Memory B cell (primary cell): ENCODE results near the gene DNAH2.
A peak's percentile ranks its signal among the peaks of the same experiment; 100 is the strongest.

ENCODE experiments used
- ATAC-seq: fragments of 150-1000 bp; cut with Tn5 transposase; 2 replicates; pipeline ENCODE4 v1.10.0; 2021; ENCODE audit warnings: low read depth, mild to moderate bottlenecking, moderate library complexity
- DNase-seq, 2 donors: peaks; one replicate each; pipeline ENCODE4 v3.0.0; 2022; ENCODE audit warnings: low spot score in 2 of 2
- H3K27ac Mint-ChIP-seq: one replicate; pipeline ENCODE4 v1.8.0; 2022; ENCODE audit warnings: mild to moderate bottlenecking, moderate library complexity, mixed read lengths
- H3K27me3 Mint-ChIP-seq: one replicate; pipeline ENCODE4 v1.8.0; 2022; ENCODE audit warnings: mixed read lengths
- H3K36me3 Mint-ChIP-seq: one replicate; pipeline ENCODE4 v1.8.0; 2022; ENCODE audit warnings: mild to moderate bottlenecking, mixed read lengths
- H3K4me1 Mint-ChIP-seq: one replicate; pipeline ENCODE4 v1.8.0; 2022; ENCODE audit warnings: mixed read lengths
- H3K4me3 Mint-ChIP-seq: one replicate; pipeline ENCODE4 v1.8.0; 2022; ENCODE audit warnings: mild to moderate bottlenecking, moderate library complexity, mixed read lengths
- H3K9me3 Mint-ChIP-seq: one replicate; pipeline ENCODE4 v1.8.0; 2022; ENCODE audit warnings: mixed read lengths

DNAH2 gene

DNA sequence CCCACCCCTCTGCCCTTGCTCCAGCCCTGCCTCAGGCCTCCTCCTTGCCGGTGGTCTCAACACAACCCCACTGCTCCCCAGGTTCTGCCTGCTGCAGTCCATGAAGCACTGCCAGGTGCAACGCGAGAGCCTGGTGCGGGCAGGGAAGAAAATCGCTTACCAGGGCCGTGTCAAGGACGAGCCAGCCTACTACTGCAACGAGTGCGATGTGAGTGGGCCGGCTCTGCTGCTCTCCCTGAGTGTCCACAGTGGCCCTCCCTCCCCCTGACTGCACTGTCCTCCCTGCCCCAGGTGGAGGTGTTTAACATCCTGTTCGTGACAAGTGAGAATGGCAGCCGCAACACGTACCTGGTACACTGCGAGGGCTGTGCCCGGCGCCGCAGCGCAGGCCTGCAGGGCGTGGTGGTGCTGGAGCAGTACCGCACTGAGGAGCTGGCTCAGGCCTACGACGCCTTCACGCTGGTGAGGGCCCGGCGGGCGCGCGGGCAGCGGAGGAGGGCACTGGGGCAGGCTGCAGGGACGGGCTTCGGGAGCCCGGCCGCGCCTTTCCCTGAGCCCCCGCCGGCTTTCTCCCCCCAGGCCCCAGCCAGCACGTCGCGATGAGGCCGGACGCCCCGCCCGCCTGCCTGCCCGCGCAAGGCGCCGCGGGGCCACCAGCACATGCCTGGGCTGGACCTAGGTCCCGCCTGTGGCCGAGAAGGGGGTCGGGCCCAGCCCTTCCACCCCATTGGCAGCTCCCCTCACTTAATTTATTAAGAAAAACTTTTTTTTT, 135.6 kb downstream of the DNAH2 start:
- Mint-ChIP-seq H3K27ac (peak overlapping the region; percentile 89), H3K27me3 (no peaks in the 10 kb centered on the region), H3K9me3 (no peaks in the 10 kb centered on the region), H3K4me3 (no peak overlapping the region), H3K4me1 (peaks cover 19% of the 10 kb centered on the region), H3K36me3 (peaks cover 6% of the 10 kb centered on the region)
- ATAC-seq = no peak
- DNase-seq = peak; percentile 18 to 42

DNA sequence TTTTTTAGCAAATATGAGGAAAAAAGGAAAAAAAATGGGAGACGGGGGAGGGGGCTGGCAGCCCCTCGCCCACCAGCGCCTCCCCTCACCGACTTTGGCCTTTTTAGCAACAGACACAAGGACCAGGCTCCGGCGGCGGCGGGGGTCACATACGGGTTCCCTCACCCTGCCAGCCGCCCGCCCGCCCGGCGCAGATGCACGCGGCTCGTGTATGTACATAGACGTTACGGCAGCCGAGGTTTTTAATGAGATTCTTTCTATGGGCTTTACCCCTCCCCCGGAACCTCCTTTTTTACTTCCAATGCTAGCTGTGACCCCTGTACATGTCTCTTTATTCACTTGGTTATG, 136.1 kb downstream of the DNAH2 start:
- H3K36me3 Mint-ChIP-seq = peaks cover 3% of the 10 kb centered on the region
- no peak overlapping the region for H3K27ac Mint-ChIP-seq
- H3K4me1 Mint-ChIP-seq = peaks cover 19% of the 10 kb centered on the region
- DNase-seq (no peak), ATAC-seq (no peak)
- H3K9me3 Mint-ChIP-seq = no peaks in the 10 kb centered on the region
- H3K4me3 Mint-ChIP-seq = peak overlapping the region; percentile 27
- H3K27me3 Mint-ChIP-seq = no peaks in the 10 kb centered on the region

DNA sequence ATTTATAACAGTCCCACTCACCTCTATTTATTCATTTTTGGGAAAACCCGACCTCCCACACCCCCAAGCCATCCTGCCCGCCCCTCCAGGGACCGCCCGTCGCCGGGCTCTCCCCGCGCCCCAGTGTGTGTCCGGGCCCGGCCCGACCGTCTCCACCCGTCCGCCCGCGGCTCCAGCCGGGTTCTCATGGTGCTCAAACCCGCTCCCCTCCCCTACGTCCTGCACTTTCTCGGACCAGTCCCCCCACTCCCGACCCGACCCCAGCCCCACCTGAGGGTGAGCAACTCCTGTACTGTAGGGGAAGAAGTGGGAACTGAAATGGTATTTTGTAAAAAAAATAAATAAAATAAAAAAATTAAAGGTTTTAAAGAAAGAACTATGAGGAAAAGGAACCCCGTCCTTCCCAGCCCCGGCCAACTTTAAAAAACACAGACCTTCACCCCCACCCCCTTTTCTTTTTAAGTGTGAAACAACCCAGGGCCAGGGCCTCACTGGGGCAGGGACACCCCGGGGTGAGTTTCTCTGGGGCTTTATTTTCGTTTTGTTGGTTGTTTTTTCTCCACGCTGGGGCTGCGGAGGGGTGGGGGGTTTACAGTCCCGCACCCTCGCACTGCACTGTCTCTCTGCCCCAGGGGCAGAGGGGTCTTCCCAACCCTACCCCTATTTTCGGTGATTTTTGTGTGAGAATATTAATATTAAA, 136.7 kb downstream of the DNAH2 start:
- ATAC-seq = no peak
- peak; percentile 2 to 16 for DNase-seq
- no peak overlapping the region for H3K27ac Mint-ChIP-seq
- peaks cover 19% of the 10 kb centered on the region for H3K4me1 Mint-ChIP-seq
- H3K36me3 Mint-ChIP-seq = peaks cover 3% of the 10 kb centered on the region
- H3K9me3 Mint-ChIP-seq = no peaks in the 10 kb centered on the region
- H3K27me3 Mint-ChIP-seq = no peaks in the 10 kb centered on the region
- H3K4me3 Mint-ChIP-seq = peak overlapping the region; percentile 27

DNA sequence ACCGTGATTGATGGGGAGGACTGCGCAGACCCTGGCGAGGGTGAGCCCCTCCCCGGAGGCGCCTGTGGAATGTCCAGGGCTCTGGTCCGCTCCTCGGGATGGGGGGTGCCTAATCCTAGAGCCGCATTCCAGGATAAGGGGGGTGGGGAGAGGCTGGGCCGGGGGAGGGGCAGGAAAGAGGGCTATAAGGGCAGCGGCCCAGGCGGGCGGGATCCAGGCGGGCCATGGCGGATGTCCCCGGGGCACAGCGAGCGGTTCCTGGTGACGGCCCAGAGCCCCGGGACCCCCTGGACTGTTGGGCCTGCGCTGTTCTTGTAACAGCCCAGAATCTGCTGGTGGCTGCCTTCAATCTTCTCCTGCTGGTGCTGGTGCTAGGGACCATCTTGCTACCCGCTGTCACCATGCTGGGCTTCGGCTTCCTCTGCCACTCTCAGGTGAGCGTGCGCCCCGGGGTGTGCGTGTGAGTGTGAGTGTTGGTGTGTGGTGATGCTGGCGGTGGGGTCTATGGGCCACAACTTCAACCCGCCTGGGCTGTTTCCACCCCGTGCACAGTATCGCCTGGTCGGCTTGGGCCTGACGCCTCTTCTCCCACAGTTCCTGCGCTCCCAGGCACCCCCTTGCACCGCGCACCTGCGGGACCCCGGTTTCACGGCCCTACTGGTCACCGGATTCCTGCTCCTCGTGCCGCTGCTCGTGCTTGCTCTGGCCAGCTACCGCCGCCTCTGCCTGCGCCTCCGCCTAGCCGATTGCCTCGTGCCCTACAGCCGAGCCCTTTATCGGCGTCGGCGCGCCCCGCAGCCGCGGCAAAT, 137.5 kb downstream of the DNAH2 start, which contains the start of gene TMEM88:
TMEM88 (plus strand) TSS at position 216 of the 809 bp plus-strand sequence; CDS start at position 225, 9 bp downstream.
- ATAC-seq = no peak
- no peaks in the 10 kb centered on the region for H3K9me3 Mint-ChIP-seq
- H3K27me3 Mint-ChIP-seq = no peaks in the 10 kb centered on the region
- peak; percentile 8 to 34 for DNase-seq
- H3K4me1 Mint-ChIP-seq = peaks cover 19% of the 10 kb centered on the region
- H3K27ac Mint-ChIP-seq = no peak within 1 kb of the TSS
- H3K36me3 Mint-ChIP-seq = peaks cover 2% of the 10 kb centered on the region
- H3K4me3 Mint-ChIP-seq = peak within 1 kb of the TSS; percentile 27

DNA sequence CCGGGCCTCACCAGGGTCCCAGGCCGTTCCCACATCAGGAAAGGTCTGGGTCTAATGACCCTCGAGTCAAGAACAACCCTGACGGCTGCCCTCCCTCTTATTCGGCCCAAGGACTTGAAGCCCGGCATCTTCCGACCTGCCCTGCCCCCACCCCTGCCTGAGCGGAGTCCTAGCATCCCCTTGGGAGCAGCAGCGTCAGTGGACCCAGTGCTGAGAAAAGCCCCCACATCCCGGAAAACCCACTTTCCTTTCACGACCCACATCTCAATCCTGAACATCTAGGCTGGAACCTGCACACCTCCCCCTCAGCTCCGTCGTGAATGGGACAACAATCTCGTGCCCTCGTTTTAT, 138.1 kb downstream of the DNAH2 start:
- peak in 1 of 2 donors; percentile 44 for DNase-seq
- no peak overlapping the region for H3K4me3 Mint-ChIP-seq
- peaks cover 19% of the 10 kb centered on the region for H3K4me1 Mint-ChIP-seq
- H3K27me3 Mint-ChIP-seq = no peaks in the 10 kb centered on the region
- H3K27ac Mint-ChIP-seq = no peak overlapping the region
- peaks cover 2% of the 10 kb centered on the region for H3K36me3 Mint-ChIP-seq
- ATAC-seq = no peak
- no peaks in the 10 kb centered on the region for H3K9me3 Mint-ChIP-seq

DNA sequence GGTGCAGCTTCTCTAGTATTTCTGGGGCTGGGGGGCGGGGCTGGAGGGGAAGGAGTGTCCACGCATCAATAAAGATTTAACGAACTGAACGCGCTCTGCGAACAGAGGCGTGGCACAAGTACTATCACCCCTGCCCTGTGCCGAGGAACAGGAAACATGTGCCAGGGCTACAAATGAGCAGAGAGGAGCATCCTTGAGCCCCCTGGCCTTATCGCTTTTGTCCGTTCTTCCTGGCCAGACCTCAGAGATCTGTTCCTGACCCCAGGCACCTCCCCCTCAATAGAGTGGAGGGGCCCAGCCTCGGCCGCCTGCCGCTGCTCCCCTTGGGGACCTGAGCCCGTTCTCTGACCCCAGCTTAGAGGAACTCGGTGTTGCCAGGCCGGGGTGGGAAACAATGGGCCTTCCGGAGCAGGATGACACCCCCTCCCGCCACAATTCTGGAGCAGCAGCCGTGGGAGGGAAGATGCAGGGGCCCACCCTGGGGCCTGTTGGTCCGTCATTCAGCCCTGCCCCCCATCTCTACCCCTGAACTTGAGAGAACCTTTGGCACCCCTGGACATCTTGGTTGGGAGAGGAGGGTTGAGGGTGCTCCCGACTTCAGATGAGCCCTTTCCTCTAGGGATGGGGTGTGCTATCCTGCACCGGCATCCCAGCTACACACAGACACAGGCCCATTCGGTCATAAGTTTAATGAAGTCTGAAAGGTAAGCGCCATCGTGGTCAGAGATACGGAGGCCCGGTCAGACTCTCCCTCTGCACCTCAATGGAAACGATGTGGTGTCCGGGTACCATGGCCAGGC, 138.7 kb downstream of the DNAH2 start:
- peaks cover 15% of the 10 kb centered on the region for H3K4me1 Mint-ChIP-seq
- H3K4me3 Mint-ChIP-seq = no peak overlapping the region
- H3K9me3 Mint-ChIP-seq = no peaks in the 10 kb centered on the region
- no peak overlapping the region for H3K27ac Mint-ChIP-seq
- no peak for ATAC-seq
- H3K36me3 Mint-ChIP-seq = peaks cover 2% of the 10 kb centered on the region
- H3K27me3 Mint-ChIP-seq = no peaks in the 10 kb centered on the region
- peak in 1 of 2 donors; percentile 27 for DNase-seq

DNA sequence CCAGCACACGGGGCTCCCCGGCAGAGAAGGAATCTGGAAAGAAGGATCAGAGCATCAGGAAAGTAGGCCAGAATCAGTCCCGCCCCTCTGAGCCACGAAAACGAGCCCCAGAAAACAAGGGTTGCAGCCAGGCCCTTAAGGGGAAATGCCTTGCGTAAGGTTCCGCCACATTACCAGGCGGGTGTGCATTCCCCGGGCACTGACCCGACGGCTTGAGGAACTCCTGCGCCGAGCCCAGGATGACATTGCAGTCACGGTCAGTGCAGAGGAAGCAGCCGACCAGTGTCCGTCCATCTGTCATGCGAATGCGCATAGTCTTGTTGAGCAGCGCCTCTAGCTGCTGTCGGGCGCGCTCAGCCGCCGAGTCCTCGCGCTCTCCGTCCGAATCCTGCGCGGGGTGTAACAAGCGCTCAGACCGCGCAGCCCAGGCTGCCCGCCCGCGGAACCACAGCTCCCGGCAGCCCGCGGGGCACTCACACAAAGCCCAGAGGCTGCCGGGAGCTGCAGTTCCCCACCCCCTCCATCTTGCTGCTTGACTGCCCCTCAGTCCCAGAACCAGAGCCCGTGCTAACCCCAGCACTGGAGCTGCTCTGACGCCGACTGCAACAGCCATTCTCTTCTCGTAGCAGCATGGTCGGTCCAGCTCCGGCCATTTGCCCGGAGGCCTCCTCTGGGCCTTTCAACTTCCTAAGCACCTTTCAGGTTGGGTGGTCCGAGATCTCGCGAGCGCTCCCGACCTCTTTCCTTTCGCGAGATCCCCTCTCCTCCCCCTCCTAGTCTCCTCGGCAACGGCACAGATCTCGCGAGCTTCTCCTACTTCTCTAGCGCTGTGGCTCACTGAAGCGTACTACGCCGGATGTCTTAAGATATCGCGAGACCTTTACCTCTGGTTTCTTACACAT, 139.5 kb downstream of the DNAH2 start, which contains the start of gene NAA38:
NAA38 (minus strand) TSS at position 749 of the 902 bp plus-strand sequence; CDS start at position 653, 96 bp downstream.
- Mint-ChIP-seq H3K4me3 (no peak within 1 kb of the TSS), H3K27ac (no peak within 1 kb of the TSS), H3K36me3 (peaks cover 2% of the 10 kb centered on the region), H3K4me1 (peaks cover 8% of the 10 kb centered on the region), H3K27me3 (no peaks in the 10 kb centered on the region), H3K9me3 (no peaks in the 10 kb centered on the region)
- DNase-seq (peak; percentile 91 to 92), ATAC-seq (peak; percentile 81)

DNA sequence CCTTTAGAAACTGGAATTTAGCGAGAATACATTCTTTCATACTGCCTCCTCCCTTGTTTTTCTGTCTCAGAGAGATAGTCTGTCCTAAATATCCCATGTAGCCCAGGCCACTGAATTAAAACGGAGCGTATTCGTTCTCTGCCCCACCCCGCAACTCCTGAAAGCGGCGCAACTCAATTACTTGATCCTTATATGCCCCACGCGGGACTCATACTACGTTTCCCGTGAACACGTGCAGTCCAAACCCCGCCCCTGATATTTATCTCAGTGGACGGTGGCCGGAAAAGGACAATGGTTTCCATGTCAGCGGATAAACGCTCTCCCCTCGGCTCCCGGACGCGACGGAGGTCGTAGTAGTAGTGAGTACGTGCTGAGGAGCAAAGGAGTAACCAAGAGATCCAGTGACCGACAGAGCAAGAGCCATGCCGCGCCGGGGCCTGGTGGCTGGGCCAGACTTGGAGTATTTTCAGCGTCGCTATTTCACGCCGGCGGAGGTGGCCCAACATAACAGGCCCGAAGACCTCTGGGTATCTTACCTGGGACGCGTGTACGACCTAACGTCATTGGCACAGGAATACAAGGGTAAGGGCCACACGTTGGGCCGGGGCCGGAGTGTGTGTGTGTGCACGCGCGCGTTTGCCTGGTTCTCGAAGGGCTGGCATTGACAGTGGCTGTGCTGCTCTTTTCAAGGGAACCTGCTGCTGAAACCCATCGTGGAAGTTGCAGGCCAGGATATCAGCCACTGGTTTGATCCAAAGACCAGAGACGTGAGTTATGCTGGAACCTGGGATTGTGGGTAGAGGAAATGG, 140.4 kb downstream of the DNAH2 start, which contains the start of gene CYB5D1:
CYB5D1 (plus strand) TSS at position 291 of the 809 bp plus-strand sequence; CDS start at position 423, 132 bp downstream.
- Mint-ChIP-seq H3K27ac (no peak within 1 kb of the TSS), H3K4me3 (no peak within 1 kb of the TSS)

DNA sequence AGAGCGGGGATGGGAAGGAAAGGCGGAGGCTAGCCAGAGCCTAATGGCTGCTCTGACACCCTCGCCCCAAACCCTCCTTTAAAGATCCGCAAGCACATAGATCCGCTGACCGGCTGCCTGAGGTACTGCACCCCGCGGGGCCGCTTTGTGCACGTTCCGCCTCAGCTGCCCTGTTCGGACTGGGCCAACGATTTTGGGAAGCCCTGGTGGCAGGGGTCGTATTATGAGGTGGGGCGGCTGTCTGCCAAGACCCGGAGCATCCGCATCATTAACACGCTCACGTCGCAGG, 140.9 kb downstream of the DNAH2 start:
- Mint-ChIP-seq H3K36me3 (peaks cover 2% of the 10 kb centered on the region), H3K4me3 (no peak overlapping the region), H3K9me3 (no peaks in the 10 kb centered on the region), H3K27me3 (no peaks in the 10 kb centered on the region), H3K4me1 (peaks cover 11% of the 10 kb centered on the region), H3K27ac (no peak overlapping the region)
- ATAC-seq = no peak
- peak in 1 of 2 donors; percentile 30 for DNase-seq

More for the DNA sequence above, 140.4 kb downstream of the DNAH2 start, which contains the start of gene CYB5D1:
- peak; percentile 54 for ATAC-seq
- DNase-seq = peak; percentile 86 to 88
- Mint-ChIP-seq H3K27me3 (no peaks in the 10 kb centered on the region), H3K9me3 (no peaks in the 10 kb centered on the region), H3K4me1 (peaks cover 8% of the 10 kb centered on the region), H3K36me3 (peaks cover 2% of the 10 kb centered on the region)

DNA sequence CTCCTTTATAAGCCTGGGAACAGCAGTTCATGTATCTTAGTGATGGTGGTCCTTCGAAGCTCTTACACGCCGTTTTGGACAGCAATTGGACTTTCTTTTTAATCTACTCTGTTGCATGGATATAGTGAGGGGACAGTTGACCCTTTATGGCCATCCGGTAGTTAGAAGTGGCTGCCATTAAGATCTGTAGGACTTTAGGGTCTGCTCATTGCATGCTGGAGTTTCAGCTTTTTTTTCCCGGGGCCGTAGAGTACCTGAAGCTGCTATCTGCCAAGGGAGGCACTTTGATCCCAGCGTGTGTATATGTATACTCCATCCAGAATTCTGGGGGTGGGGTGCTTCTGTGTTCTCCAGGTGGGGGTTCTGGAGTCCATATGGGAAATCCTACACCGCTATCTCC, 141.5 kb downstream of the DNAH2 start:
- no peak overlapping the region for H3K27ac Mint-ChIP-seq

DNA sequence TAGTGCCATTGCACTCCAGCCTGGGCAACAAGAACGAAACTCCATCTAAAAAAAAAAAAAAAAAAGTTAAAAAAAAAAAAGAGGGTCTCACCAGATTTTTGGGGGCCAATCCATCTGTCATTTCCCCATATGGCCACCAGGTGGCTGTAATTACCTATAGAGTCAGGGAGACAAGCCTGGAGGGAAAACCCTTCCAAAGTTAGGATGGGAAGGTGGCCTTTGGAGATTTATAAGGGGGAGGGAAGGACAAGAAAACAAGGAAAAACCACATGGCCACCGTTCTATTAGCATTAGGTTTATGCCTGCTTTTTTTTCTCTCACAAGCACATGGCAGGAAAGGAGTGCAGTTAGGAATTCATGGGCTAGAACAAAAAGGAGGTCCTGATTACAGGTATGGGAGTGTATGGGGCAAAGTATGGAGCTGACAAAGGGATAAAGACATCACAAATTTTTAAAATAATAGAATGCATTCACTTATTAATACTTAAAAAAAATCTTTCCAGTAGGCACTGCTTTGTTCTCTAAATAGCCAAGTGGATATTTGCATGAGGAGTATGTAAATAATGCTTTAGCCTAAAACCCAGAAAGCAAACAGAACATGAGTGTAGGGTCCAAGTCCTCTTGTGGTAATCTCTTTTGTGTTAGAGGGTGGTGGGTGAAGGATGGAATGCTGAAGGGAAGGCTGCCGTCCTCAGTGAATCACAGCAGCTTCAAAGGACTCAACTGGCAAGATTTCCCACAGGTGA, 145.3 kb downstream of the DNAH2 start:
- no peak overlapping the region for H3K4me3 Mint-ChIP-seq
- ATAC-seq (no peak), DNase-seq (peak in 1 of 2 donors; percentile 44)
- peaks cover 13% of the 10 kb centered on the region for H3K4me1 Mint-ChIP-seq
- H3K27ac Mint-ChIP-seq = no peak overlapping the region
- H3K27me3 Mint-ChIP-seq = no peaks in the 10 kb centered on the region
- no peaks in the 10 kb centered on the region for H3K9me3 Mint-ChIP-seq
- peaks cover 6% of the 10 kb centered on the region for H3K36me3 Mint-ChIP-seq

More for the DNA sequence above, 141.5 kb downstream of the DNAH2 start:
- no peaks in the 10 kb centered on the region for H3K27me3 Mint-ChIP-seq
- H3K9me3 Mint-ChIP-seq = no peaks in the 10 kb centered on the region
- ATAC-seq (no peak), DNase-seq (no peak)
- peak overlapping the region; percentile 50 for H3K4me3 Mint-ChIP-seq
- H3K4me1 Mint-ChIP-seq = peaks cover 11% of the 10 kb centered on the region
- H3K36me3 Mint-ChIP-seq = no peaks in the 10 kb centered on the region
